HG02973 (cell line): ENCODE data around the gene OR2K2.
"Not testable (repeated sequence)": the region's sequence is repeated elsewhere in the genome, so short reads cannot be mapped to it uniquely, and the experiment has no call there.

Experiments used
- ATAC-seq: cut with Tn5 transposase; IDR thresholded peaks from one replicate; pipeline ENCODE4 v1.9.1; 2021; ENCODE audit warnings: moderate library complexity; ENCODE audit not compliant: unreplicated experiment

The OR2K2 gene

GRCh38 chr9:111330124-111330523, at the start of gene OR2K2:
OR2K2 (minus strand) TSS chr9:111330224; CDS start chr9:111328433, 1,791 bp downstream.
- no peak for ATAC-seq

GRCh38 chr9:111375817-111376564, 46.0 kb upstream of the OR2K2 start:
- no peak for ATAC-seq

- ATAC-seq, result no peak
These were observed 45.0 kb upstream of the OR2K2 start for GRCh38 chr9:111375062-111375461.

- no peak for ATAC-seq
These were observed 42.3 kb upstream of the OR2K2 start for GRCh38 chr9:111372297-111372696.

GRCh38 chr9:111366978-111367377, 37.0 kb upstream of the OR2K2 start:
- no peak for ATAC-seq

GRCh38 chr9:111362526-111362925, 32.5 kb upstream of the OR2K2 start:
- no peak for ATAC-seq

- no peak for ATAC-seq
These were observed 30.9 kb upstream of the OR2K2 start for GRCh38 chr9:111360881-111361280.

GRCh38 chr9:111356481-111357244, 26.6 kb upstream of the OR2K2 start:
- ATAC-seq, result no peak

GRCh38 chr9:111352545-111352944, 22.5 kb upstream of the OR2K2 start:
- ATAC-seq, result no peak

- ATAC-seq, result no peak
These were observed 20.5 kb upstream of the OR2K2 start for GRCh38 chr9:111350556-111350955.

GRCh38 chr9:111349766-111350165, 19.7 kb upstream of the OR2K2 start:
- no peak for ATAC-seq

GRCh38 chr9:111348821-111349271, 18.8 kb upstream of the OR2K2 start:
- ATAC-seq, result no peak

- not testable (repeated sequence) for ATAC-seq
These were observed 4.4 kb upstream of the OR2K2 start for GRCh38 chr9:111334318-111334863.

- no peak for ATAC-seq
These were observed 9.4 kb downstream of the OR2K2 start for GRCh38 chr9:111320631-111321030.

GRCh38 chr9:111316796-111317195, 13.2 kb downstream of the OR2K2 start:
- no peak for ATAC-seq

- ATAC-seq, result no peak
These were observed 24.1 kb downstream of the OR2K2 start for GRCh38 chr9:111305914-111306313.

- ATAC-seq, result not testable (repeated sequence)
These were observed 26.0 kb downstream of the OR2K2 start for GRCh38 chr9:111304000-111304399.

- ATAC-seq, result no peak
These were observed 28.8 kb downstream of the OR2K2 start for GRCh38 chr9:111301195-111301594.

- no peak for ATAC-seq
These were observed 29.8 kb downstream of the OR2K2 start for GRCh38 chr9:111300140-111300735.

- not testable (repeated sequence) for ATAC-seq
These were observed 30.4 kb downstream of the OR2K2 start for GRCh38 chr9:111299599-111299966.
